A673 (cell line): ENCODE measurements around the gene ICAM3. TPM values are rescaled to one million over a fixed set of nuclear protein-coding genes. Genes with fewer than 3 reads are reported as not detected.

Experiments
- BruUV-seq: library from RNA; stranded (reverse); fragments of 400-500 nt; replicated peaks from 2 replicates; lab custom pipeline; 2021; lab: Mats Ljungman, UMichigan
- CTCF ChIA-PET: fragments of 300-600 bp; sonication (Branson Sonifier 250); formaldehyde crosslinking; loops from one replicate; lab custom pipeline; 2022; ENCODE audit warnings: antibody characterized with exemption; lab: Charles Lee
- POLR2A ChIA-PET: fragments of 300-600 bp; sonication (Branson Sonifier 250); formaldehyde crosslinking; loops from one replicate; lab custom pipeline; 2022; ENCODE audit warnings: antibody characterized with exemption; ENCODE audit not compliant: low non-redundant PET; lab: Charles Lee
- DNase-seq: peaks from one replicate; pipeline ENCODE4 v3.0.0-alpha.2; 2015; ENCODE audit warnings: low spot score
- H3K27ac ChIP-seq: fragments of 200-600 bp; sonication (generic); 2 replicates; pipeline ENCODE4 v1.5.1; 2016; ENCODE audit warnings: mixed run types, low read depth, mild to moderate bottlenecking, mixed read lengths, antibody characterized with exemption, low read length; ENCODE audit not compliant: poor library complexity, severe bottlenecking
- H3K27me3 ChIP-seq: fragments of 200-600 bp; sonication (generic); replicated peaks from 2 replicates; pipeline ENCODE4 v1.6.1; 2017; ENCODE audit warnings: mixed run types, low read depth, mild to moderate bottlenecking, mixed read lengths, antibody characterized with exemption, low read length; ENCODE audit not compliant: insufficient read depth, poor library complexity
- H3K36me3 ChIP-seq: fragments of 200-600 bp; sonication (generic); 2 replicates; pipeline ENCODE4 v1.6.1; 2016; ENCODE audit warnings: mixed run types, mild to moderate bottlenecking, mixed read lengths, antibody characterized with exemption, low read length; ENCODE audit not compliant: insufficient read depth, poor library complexity, severe bottlenecking
- H3K4me1 ChIP-seq: fragments of 200-600 bp; sonication (generic); 2 replicates; pipeline ENCODE4 v1.6.1; 2017; ENCODE audit warnings: mixed run types, mild to moderate bottlenecking, mixed read lengths, antibody characterized with exemption, low read length; ENCODE audit not compliant: insufficient read depth, poor library complexity, severe bottlenecking
- H3K4me3 ChIP-seq: fragments of 200-600 bp; sonication (generic); 2 replicates; pipeline ENCODE4 v1.5.1; 2016; ENCODE audit warnings: low read depth, mixed run types, mild to moderate bottlenecking, mixed read lengths, low read length; ENCODE audit not compliant: poor library complexity, severe bottlenecking
- H3K9me3 ChIP-seq: fragments of 200-600 bp; sonication (generic); 2 replicates; pipeline ENCODE4 v1.6.1; 2016; ENCODE audit warnings: mixed run types, low read depth, mild to moderate bottlenecking, mixed read lengths, antibody characterized with exemption, low read length; ENCODE audit not compliant: poor library complexity, severe bottlenecking
- CTCF ChIP-seq: fragments of 300-800, 200-600 bp; sonication (generic); conservative IDR thresholded peaks from 2 replicates; pipeline ENCODE4 v1.5.1; 2017; ENCODE audit warnings: low read depth, mild to moderate bottlenecking, antibody characterized with exemption, low read length, moderate library complexity, mixed read lengths
- EZH2 ChIP-seq: fragments of 200-600 bp; sonication (generic); IDR thresholded peaks from 2 replicates; pipeline ENCODE4 v1.6.1; 2017; ENCODE audit warnings: borderline replicate concordance, low read depth, mild to moderate bottlenecking, mixed read lengths, antibody characterized with exemption, low read length; ENCODE audit not compliant: poor library complexity, severe bottlenecking
- intact Hi-C: fragments of 100-400 bp; cut with micrococcal nuclease; formaldehyde crosslinking; loops from one replicate; pipeline ENCODE4 v1.10.0; 2022; ENCODE audit not compliant: unreplicated experiment
- total RNA-seq: library from RNA; stranded (reverse); gene quantifications from 2 replicates; pipeline ENCODE4 v1.2.3, GENCODE V29; 2021

The ICAM3 gene
- total RNA-seq, 1 experiment from 2014 or later: 3.2 TPM

- no peak for TF ChIP-seq CTCF
- no peak for TF ChIP-seq EZH2
- no TSS peak for BruUV-seq
- POLR2A ChIA-PET: no interaction called here
These were observed 55.1 kb downstream of the ICAM3 start for GRCh38 chr19:10284065-10284959.

More at GRCh38 chr19:10284065-10284959, 55.1 kb downstream of the ICAM3 start:
- Histone ChIP-seq H3K4me3 (no peak overlapping the region), H3K27me3 (no peaks in the 10 kb centered on the region), H3K9me3 (no peaks in the 10 kb centered on the region), H3K4me1 (peaks cover 26% of the 10 kb centered on the region), H3K36me3 (no peaks in the 10 kb centered on the region), H3K27ac (no peak overlapping the region)
- intact Hi-C loops: no loop called here
- no peak for DNase-seq
- CTCF ChIA-PET: no interaction called here

Other genes starting within 250 kb of the ICAM3 start
- not detected in 2 replicates for gene ANGPTL6, start 236.9 kb downstream of the ICAM3 start, total RNA-seq
- 116 and 132 TPM in 2 replicates for gene PPAN, start 233.3 kb downstream of the ICAM3 start, total RNA-seq
- gene P2RY11, start 227.9 kb downstream of the ICAM3 start, total RNA-seq: 32.2 and 39.4 TPM in 2 replicates
- 260 and 266 TPM in 2 replicates for gene EIF3G, start 219.7 kb downstream of the ICAM3 start, total RNA-seq
- 371 and 383 TPM in 2 replicates for gene DNMT1, start 144.7 kb downstream of the ICAM3 start, total RNA-seq
- 8.4 and 10.0 TPM in 2 replicates for gene S1PR2, start 108.3 kb downstream of the ICAM3 start, total RNA-seq
- 107 and 112 TPM in 2 replicates for gene MRPL4, start 87.4 kb downstream of the ICAM3 start, total RNA-seq
- gene ICAM1, start 68.5 kb downstream of the ICAM3 start, total RNA-seq: 1.7 and 2.2 TPM in 2 replicates
- 0.58 and 1.5 TPM in 2 replicates for gene ICAM4, start 52.7 kb downstream of the ICAM3 start, total RNA-seq
- gene ICAM5, start 49.7 kb downstream of the ICAM3 start, total RNA-seq: 4.6 and 6.9 TPM in 2 replicates
- gene ZGLP1, start 29.8 kb downstream of the ICAM3 start, total RNA-seq: 7.2 TPM in 2 replicates
- 26.7 and 29.9 TPM in 2 replicates for gene FDX2, start 23.6 kb downstream of the ICAM3 start, total RNA-seq
- gene RAVER1, start 6.1 kb downstream of the ICAM3 start, total RNA-seq: 84.6 and 87.7 TPM in 2 replicates
- 118 and 121 TPM in 2 replicates for gene TYK2, start 40.9 kb upstream of the ICAM3 start, total RNA-seq
- 272 and 288 TPM in 2 replicates for gene CDC37, start 63.9 kb upstream of the ICAM3 start, total RNA-seq
- 32.5 and 40.1 TPM in 2 replicates for gene PDE4A, start 80.9 kb upstream of the ICAM3 start, total RNA-seq
- gene KEAP1, start 163.7 kb upstream of the ICAM3 start, total RNA-seq: 112 TPM in 2 replicates
- 0.41 and 1.1 TPM in 2 replicates for gene S1PR5, start 177.8 kb upstream of the ICAM3 start, total RNA-seq
- 52.1 and 57.1 TPM in 2 replicates for gene ATG4D, start 204.3 kb upstream of the ICAM3 start, total RNA-seq
- gene KRI1, start 226.4 kb upstream of the ICAM3 start, total RNA-seq: 45.2 and 47.8 TPM in 2 replicates
- gene CDKN2D, start 229.4 kb upstream of the ICAM3 start, total RNA-seq: 12.7 and 14.6 TPM in 2 replicates
- 2.5 and 2.8 TPM in 2 replicates for gene AP1M2, start 247.7 kb upstream of the ICAM3 start, total RNA-seq